ENCODE results near the gene SRP9. TPM values are rescaled to one million over a fixed set of nuclear protein-coding genes. Genes with fewer than 3 reads are reported as not detected.

Gene SRP9, protein sequence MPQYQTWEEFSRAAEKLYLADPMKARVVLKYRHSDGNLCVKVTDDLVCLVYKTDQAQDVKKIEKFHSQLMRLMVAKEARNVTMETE
- polyA plus RNA-seq (ENCODE audit: insufficient read depth in 1 of 5, insufficient read length in 5 of 5, low replicate concordance in 1 of 5): 100 to 1,000 TPM; 360 to 552 (median 414) TPM
- long read RNA-seq, donor 1, transcript SRP9-203 (4 exons, 1,596 nt): minor isoform, 64 of 369 reads
- long read RNA-seq, donor 1, transcript SRP9-201 (3 exons, 1,480 nt): major isoform, 291 of 369 reads
- long read RNA-seq, donor 1, partial matches to known transcripts: 8 of 369 reads
- long read RNA-seq, donor 1, other reads (novel, unspliced or antisense): 5 of 369 reads
- long read RNA-seq, donor 2, transcript SRP9-201 (3 exons, 1,480 nt): major isoform, 198 of 231 reads
- long read RNA-seq, donor 2, transcript SRP9-203 (4 exons, 1,596 nt): minor isoform, 28 of 231 reads
- long read RNA-seq, donor 2, partial matches to known transcripts: 0 of 231 reads
- long read RNA-seq, donor 2, other reads (novel, unspliced or antisense): 0 of 231 reads
- long read RNA-seq, donor 3, transcript SRP9-201 (3 exons, 1,480 nt): major isoform, 206 of 241 reads
- long read RNA-seq, donor 3, transcript SRP9-203 (4 exons, 1,596 nt): minor isoform, 26 of 241 reads
- long read RNA-seq, donor 3, partial matches to known transcripts: 0 of 241 reads
- long read RNA-seq, donor 3, other reads (novel, unspliced or antisense): 7 of 241 reads
- long read RNA-seq, donor 4, transcript SRP9-201 (3 exons, 1,480 nt): major isoform, 123 of 163 reads
- long read RNA-seq, donor 4, transcript SRP9-203 (4 exons, 1,596 nt): minor isoform, 24 of 163 reads
- long read RNA-seq, donor 4, partial matches to known transcripts: 7 of 163 reads
- long read RNA-seq, donor 4, other reads (novel, unspliced or antisense): 6 of 163 reads
- long read RNA-seq, donor 5, transcript SRP9-201 (3 exons, 1,480 nt): major isoform, 376 of 457 reads
- long read RNA-seq, donor 5, transcript SRP9-203 (4 exons, 1,596 nt): minor isoform, 63 of 457 reads
- long read RNA-seq, donor 5, partial matches to known transcripts: 6 of 457 reads
- long read RNA-seq, donor 5, other reads (novel, unspliced or antisense): 7 of 457 reads
- long read RNA-seq, donor 6, transcript SRP9-202 (4 exons, 540 nt): minor isoform, 5 of 376 reads
- long read RNA-seq, donor 6, transcript SRP9-203 (4 exons, 1,596 nt): minor isoform, 47 of 376 reads
- long read RNA-seq, donor 6, transcript SRP9-204 (3 exons, 377 nt): minor isoform, 5 of 376 reads
- long read RNA-seq, donor 6, transcript SRP9-201 (3 exons, 1,480 nt): major isoform, 298 of 376 reads
- long read RNA-seq, donor 6, partial matches to known transcripts: 7 of 376 reads
- long read RNA-seq, donor 6, other reads (novel, unspliced or antisense): 14 of 376 reads
- long read RNA-seq, donor 7, transcript SRP9-201 (3 exons, 1,480 nt): major isoform, 282 of 351 reads
- long read RNA-seq, donor 7, transcript SRP9-204 (3 exons, 377 nt): minor isoform, 5 of 351 reads
- long read RNA-seq, donor 7, transcript SRP9-203 (4 exons, 1,596 nt): minor isoform, 28 of 351 reads
- long read RNA-seq, donor 7, partial matches to known transcripts: 24 of 351 reads
- long read RNA-seq, donor 7, other reads (novel, unspliced or antisense): 10 of 351 reads
- long read RNA-seq, donor 8, transcript SRP9-203 (4 exons, 1,596 nt): minor isoform, 23 of 133 reads
- long read RNA-seq, donor 8, transcript SRP9-201 (3 exons, 1,480 nt): major isoform, 109 of 133 reads
- long read RNA-seq, donor 8, partial matches to known transcripts: 0 of 133 reads
- long read RNA-seq, donor 8, other reads (novel, unspliced or antisense): 0 of 133 reads

DNA sequence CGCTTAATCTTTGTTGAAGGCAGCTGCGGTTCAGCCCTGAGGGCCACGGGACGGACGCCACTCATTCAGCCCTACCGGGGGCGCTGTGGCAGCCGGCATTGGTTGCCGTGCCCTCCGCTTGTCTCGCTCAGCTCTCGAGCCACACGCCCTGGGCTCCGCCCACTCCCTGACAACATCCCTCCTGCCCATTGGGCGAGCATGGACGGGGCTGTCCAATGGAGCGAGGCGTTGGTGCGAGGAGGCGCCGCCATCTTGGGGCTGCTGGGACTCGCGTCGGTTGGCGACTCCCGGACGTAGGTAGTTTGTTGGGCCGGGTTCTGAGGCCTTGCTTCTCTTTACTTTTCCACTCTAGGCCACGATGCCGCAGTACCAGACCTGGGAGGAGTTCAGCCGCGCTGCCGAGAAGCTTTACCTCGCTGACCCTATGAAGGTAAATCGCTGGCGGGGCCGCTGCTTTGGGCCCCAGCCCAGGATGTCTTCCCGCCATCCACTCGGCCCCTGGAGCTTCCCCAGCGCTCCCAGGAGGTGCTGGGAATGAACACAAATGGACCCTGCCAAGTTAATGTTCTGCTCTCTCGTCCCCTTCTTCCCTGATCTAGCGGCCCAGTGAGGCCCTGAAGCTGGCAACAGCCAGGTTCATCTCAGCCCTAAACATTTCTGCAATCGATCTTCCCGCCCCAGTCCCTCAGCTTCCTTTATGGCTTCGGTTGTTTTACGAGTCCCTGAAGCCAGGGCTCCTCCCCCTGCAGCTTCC is at the start of gene SRP9:
SRP9 (plus strand) TSS at position 244 of the 754 bp plus-strand sequence; CDS start at position 359, 115 bp downstream.
- peak; percentile 99 for DNase-seq

DNA sequence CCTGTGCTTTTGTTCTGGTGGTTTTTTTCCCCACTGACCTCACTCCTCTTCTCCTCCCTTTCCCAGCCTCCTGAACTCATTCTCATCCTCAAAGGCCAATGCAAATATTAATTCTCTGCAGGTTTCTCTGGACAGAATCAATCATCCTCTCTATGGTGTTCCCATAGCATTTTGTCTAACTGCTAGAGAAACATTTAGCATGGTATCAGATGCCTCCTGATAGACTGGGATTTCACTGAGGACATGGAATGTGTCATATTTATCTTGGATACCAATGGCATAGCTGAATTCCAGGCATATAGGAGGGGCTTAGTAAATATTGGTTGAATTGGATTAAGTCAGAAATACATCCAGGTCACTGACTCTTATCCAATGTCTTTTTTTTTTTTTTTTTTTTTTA is 46.1 kb upstream of the SRP9 start:
- DNase-seq: no peak

DNA sequence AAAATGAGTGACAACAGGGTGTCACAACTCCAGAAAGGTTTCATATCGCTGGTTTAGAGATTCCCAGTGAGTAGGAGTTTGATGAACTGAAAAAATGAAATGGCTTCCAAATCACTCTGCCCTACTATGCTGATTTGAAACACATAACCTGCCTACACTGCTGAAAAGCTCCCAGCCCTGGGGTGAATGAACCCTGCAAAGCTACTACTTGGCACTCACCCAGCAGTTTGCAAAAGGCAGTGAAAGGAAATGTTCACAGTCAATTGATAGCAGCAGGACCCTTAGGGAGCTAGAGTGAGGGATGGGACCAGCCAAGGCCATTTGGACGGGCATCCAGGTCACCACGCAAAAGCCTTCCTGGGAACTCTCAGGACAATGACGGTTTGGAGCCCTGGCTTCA is 44.4 kb upstream of the SRP9 start:
- no peak for DNase-seq

DNA sequence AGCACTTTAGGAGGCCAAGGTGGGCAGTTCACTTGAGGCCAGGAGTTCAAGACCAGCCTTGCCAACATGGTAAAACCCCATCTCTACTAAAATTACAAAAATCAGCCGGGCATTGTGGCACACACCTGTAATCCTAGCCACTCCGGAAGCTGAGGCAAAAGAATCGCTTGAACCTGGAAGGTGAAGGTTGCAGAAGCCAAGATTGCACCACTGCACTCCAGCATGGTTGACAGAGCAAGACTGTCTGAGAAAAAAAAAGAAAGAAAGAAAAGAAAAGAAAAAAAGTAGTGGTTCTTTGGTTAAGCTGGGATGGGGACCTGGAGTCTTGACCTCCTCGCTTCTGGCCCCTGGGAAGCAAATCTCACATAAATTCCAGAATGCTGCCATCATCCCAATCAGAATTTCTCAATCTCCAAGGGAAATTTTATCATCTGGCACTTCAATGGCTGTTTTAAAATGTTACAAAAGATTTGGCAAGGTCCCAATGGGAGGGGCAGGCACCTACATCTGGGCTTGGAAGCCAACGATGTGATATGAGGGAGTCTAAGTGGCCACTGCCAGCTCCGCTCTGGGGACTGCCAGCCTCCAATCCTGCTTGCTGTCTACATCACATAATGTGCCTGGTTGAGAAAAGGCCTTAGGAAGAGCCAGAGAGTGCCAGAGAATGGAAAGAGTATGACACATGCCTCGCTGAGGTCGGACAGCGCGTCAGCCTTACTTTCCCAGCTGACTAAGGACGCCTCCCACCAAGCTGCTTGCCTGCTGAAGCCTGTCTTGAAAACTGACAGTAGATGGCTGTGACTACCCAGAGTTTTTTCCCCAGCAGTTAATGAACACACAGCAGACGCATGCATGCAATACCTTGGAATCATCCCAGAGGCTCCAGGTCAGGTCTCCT is 42.1 kb upstream of the SRP9 start:
- DNase-seq: peak; percentile 85 to 89

DNA sequence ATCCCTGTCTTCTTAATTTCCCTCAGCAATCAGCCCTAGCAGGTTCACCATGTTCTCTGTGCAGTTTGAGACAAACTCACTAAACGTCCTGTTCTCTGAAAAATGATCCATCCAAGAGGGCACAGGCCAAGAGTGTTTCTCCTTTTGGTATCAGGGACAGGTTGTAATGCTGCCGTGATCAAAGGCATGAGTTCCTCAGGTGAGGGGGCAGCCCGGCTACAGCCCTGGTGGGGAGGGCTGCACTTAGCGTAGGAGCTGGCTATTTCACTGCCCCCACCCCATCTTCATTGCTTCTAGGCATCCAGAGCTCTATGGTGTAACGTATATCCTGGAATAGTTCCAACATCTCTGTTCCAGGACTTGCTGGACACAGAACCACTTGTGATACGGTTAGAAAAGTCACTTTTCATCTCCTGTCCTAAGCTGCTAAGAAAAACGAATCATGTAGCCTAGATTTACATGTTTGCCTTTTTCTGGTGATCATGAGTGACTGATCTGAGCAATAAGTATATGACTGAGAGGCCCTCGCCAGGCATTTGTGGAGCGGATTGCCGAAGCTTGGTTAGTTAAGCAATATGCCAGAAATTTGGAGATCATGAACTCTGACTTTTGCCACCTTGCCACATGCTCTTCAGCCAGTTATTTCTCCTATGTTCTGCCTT is 41.1 kb upstream of the SRP9 start:
- DNase-seq: peak in 1 of 2 donors; percentile 30

DNA sequence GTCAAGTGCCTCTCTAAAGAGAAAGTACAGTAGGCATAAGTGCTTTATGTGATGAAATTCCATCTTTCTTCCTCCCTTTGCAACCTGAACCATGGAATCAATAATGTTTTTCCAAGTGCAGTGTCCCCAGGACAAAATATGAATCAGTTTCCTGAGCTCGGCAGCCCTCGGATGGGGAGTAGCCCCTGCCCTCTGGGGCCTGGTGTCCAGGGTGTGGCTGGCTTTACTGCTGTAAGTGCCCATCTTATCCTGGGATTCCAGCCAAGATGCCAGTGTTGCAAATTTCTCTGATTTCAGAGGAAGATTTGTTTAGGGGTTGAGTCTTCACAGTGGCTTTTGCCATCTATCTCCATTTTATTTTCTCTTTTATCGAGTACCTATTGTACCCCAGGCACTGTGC is 40.5 kb upstream of the SRP9 start:
- no peak for DNase-seq

DNA sequence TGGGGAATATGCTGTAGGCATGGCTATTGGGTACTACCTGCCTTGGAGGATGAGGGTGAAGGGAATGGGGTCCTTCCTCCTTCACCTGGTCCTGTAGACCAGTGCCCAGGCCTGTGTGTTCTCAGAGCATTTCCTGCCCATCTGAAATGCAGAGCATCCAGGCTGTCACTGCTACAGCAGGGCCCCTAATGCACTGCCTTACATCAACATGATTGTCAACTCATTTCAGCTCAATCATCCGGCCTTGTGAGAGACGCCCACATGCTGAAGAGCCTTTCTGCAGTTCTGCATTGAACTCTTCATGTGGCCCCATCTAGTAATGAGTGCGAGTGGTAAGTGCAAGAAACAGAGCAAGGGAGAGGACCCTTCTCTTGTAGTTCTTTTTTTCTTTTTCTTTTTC is 39.8 kb upstream of the SRP9 start:
- no peak for DNase-seq

DNA sequence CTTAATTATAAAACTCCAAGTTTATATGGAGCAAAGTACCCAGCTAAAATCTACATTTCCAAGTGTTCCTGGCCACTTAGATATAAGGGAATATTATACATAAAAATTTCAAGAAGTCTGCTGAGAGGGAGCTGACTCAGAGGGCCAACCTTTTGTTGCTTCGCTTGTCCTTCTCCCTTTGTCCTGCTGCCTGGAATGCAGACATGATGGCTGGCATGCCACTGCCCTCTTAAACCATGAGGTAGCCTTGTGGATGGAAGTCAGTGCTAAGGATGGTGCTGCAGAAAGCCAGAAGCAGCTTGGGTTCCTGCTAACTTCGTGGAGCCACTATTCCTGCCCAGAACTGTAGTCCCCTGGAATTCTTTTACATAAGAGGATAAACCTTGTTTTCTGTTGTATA is 38.9 kb upstream of the SRP9 start:
- DNase-seq: no peak

DNA sequence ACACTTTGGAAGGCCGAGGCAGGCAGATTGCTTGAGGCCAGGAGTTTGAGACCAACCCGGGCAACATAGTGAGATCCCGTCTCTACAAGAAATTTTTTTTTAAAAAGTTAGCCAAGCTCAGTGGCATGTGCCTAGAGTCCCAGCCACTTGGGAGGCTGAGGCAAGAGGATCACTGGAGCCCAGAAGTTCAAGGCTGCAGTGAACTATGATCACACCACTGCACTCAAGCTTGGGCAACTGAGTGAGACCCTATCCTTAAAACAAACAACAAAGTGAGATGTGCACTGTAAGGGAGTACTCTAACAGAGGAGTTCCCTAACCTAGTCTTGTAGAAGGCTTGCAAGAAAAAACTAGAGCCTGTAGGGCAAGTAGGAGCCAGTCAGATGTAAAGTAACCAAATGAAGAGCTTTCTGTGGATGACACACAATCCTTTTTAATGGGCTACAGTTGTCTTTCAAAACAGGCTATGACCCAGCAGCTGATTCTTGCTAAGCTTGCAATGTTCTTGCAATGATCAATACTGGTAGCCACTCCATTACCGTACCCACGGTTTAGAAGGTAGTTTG is 38.0 kb upstream of the SRP9 start:
- DNase-seq: no peak

DNA sequence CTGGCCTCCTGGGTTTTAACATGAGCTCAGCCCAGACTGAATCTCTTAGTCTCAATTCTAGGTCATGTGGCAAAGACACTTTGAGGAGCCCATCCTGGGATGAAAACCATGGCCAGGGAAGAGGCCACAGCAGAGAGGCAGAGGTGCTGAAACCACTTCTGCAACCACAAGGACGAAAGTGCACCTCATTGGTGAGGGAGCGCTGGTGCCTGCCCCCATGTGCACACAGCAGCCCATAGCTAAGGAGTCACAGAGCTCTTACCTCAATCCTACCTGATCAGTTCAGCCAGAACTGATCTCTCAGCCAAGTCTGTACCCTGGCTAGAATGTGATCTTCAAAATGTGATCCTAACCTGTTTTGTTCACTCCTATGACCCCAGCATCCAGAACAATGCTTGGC is 32.9 kb upstream of the SRP9 start:
- no peak for DNase-seq

DNA sequence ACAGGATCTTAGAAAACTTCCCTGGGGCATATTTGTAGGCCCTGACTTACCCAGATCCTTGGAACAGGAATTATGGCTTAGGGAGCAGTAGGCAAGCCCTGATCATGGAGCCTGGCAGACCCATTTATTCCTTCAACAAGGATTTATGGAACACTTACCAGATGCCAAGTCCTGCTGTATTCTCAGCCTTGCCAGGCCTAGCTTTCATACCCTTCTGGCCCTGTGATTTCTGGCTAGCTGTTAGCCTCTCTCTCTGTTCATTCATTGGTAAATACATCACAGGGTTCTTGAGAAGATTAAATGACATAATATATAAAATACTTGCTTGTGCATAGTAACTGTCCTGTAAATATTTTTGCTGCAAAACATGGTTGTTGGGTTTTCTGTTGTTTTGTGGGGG is 32.4 kb upstream of the SRP9 start:
- DNase-seq: no peak

DNA sequence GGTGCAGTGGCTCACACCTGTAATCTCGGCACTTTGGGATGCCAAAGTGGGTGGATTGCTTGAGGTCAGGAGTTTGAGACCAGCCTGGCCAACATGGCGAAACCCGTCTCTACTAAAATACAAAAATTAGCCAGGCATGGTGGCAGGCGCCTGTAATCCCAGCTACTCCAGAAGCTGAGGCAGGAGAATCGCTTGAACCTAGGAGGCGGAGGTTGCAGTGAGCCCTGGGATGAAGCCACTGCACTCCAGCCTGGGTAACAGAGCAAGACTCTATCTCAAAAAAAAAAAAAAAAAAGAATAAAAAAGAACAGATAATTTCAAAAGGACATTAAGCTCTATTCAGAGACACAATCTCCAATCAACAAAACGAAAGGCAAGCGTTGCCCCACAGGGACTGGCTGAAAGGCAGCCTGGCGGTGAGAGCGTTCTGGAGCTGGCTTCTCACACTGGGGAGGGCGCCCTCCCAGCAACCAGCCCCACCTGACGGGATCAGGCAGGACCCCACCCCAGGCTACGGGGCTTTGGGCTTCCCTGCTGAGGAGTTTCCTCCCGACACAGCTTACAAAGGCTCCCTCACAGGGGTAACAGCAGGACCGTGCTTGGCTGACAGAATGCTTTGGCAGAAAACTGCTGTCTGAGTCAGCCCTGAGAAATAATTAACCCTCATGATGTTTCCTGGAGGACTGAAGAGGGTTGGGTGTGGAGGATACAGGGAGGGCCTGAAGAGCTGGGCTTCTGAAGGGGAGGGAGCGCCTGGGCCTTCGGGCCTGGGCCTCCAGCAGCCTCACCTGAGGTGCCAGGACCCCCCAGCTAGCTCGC is 31.1 kb upstream of the SRP9 start:
- DNase-seq: peak; percentile 85 to 89

DNA sequence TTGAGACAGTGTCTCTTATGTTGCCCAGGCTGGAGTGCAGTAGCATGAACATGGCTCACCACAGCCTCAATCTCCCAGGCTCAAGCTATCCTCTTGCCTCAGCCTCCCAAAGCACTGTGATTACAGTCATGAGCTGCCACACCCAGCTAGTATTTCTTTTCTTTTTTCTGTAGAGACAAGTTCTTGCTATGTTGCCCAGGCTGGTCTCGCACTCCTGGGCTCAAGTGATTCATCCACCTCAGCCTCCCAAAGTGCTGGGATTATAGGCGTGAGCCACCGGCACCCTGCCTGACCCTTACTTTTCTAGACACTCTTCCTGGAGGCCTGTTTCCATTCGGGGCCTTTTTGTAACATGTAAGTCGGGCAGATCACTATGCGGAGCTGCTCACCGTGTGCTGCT is 30.1 kb upstream of the SRP9 start:
- DNase-seq: no peak

DNA sequence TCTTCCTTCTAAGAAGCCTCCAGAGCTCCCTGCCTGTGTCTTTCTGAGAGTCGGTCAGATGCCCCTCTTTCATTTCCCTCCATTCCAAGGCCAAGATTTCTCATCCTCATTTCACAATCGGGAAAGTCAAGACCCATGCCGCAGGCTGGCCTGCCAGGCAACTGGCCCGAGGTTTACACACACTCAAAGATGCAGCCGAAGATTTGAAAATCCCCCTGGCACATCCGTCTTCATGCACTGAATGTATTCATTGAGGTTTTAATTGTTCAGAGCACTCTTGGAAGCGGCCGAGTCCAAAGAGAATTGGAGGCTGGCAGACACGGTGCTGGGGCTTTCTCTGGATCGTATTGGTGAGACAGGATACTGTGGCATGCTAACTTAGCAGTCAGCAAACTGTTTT is 29.1 kb upstream of the SRP9 start:
- DNase-seq: no peak

DNA sequence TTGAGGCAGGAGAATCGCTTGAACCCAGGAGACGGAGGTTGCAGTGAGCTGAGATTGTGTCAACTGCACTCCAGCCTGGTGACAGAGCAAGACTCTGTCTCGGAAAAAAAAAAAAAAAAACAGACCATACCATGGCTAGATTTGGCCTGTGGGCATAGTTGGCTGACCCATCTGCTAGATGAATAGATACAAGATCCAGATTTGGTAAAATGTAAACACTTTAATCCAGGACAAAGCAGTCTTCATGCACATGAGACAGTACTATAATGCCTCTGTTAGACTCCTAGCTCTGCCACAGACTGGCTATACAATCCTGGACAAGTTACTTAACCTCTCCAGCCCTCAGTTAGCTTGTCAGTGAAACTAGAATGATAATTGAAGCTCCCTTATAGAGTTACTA is 27.9 kb upstream of the SRP9 start:
- DNase-seq: no peak

DNA sequence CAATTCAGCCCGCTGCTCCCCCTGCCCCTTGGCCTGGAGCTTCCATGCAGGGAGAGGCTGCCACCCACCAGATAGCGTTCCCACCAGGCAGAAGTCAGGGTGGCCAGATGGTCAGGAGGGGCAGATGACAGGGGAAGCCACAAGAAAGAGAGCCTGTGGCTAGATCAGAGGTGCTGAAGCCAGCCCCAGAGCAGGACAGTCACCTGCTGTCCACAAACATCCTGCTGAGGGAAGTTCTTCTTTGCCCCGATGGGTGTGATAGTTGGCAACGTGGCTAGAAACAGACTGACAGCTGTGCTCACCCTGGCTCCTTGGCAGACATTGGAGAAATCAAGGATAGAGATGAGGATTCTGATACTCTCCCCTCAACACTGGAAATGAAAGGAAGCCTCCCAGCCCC is 27.2 kb upstream of the SRP9 start:
- no peak for DNase-seq
